ACHN (cell line): ENCODE results near the gene IDUA.
"Not testable (repeated sequence)": the region's sequence is repeated elsewhere in the genome, so short reads cannot be mapped to it uniquely, and the experiment has no call there.

Experiments used
- DNase-seq: peaks from one replicate; pipeline ENCODE4 v3.0.0-alpha.2; 2015
- in situ Hi-C: cut with HindIII; loops from 2 replicates; pipeline ENCODE4 v1.10.0; 2017; ENCODE audit warnings: low sequenced_read_pairs, low pct_ligation_motif_present, low pct_unique_long_range_greater_than_20kb

Gene IDUA

DNA sequence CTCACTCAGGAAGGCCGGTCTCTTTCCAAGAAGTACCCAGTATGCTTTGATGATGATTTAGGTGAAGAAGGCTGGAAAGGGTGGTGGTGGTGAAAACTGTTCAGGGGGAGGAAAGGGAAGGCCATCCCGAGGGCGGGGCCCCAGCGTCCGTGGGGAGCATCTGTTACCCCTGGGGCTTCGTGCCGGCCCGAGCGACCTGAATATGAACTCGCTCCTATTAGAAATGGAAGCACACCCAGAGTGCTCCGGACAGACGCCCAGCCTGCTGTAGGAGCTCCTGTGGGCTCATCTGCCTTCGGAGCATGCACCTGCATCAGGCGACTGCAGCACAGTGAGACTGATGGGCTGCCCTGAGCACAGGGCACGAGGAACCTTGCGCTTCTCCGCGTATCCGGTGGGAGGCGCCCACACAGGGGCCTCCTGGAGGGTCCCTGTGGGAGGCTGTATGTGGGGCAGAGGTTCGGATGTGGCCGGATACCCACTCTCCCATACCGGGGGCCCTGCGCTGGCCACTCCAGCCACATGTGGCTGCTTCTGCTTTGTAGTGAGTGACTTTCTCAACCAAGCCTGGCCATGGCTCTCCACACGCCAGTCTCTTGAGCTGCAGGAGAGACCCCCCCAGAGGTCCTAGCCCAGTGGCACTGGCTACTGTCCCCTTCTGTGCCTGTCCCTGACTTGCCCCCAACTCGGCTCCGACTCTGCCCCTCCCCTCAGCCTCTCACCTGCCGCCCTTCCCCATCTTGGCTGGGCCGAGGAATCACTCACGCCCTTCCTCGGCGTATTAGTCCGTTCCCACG, 61.3 kb downstream of the IDUA start:
- DNase-seq, result no peak
- in situ Hi-C loops, result no loop called here

- in situ Hi-C loops, result no loop called here
- no peak for DNase-seq
Measured at GRCh38 chr4:1048773-1049590, 62.1 kb downstream of the IDUA start.

DNA sequence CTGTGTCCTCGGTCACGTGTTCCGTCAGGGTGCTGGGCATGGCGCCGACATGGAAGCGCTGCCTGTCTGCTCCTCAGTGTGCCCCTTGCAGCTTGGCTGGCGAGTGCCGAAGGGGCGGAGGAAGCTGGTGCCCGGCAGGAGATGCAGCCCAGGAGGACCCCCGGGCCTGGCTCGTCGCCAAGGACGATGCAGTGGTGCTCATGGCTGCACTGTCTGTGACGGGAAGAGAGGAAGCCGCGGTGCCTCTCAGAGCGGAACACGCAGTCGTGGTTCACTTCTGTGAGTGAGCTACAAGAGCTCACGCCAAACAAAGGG, 62.7 kb downstream of the IDUA start:
- in situ Hi-C loops, result no loop called here
- DNase-seq, result no peak

DNA sequence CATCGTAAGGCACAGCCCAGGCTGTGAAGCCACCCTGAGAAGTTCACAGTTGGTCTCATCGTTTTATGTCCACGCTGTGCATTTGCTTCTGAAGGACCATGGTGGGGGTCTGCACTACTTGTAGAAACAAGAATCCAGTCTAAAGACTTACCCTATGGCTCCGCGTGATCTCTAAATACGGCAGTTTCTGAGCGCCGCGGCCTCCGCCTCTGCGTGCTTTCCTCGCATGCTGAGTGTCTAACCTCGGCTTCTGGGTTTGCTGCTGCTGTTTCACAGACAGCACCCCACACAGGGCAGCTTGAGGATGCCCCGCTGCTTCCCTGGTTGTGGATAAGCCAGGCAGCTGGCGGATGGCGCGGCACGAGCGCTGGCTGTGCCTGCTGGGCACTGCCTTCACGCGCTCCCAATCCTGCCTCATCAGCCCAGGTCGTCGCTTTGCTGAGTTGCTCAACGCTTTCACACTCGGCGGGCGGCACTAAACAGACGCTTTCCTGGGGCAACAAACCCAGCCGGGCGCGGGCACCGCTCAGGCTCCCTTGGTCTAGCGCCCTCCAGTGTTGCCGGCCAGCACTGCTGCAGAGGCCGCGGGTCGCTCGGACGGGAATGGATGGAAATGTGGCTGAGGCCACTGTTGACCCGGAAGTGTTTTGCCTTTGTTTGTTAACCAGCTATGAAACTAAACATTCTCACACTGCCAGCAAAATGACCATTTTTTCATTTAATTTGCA, 63.8 kb downstream of the IDUA start:
- in situ Hi-C loops, result no loop called here
- DNase-seq, result no peak

- in situ Hi-C loops, result no loop called here
- DNase-seq, result no peak
Measured at GRCh38 chr4:1051472-1051871, 64.6 kb downstream of the IDUA start.

- no peak for DNase-seq
- in situ Hi-C loops, result no loop called here
Measured at GRCh38 chr4:1052231-1052671, 65.4 kb downstream of the IDUA start.

- in situ Hi-C loops, result no loop called here
- DNase-seq, result no peak
Measured at GRCh38 chr4:1053080-1053661, 66.3 kb downstream of the IDUA start.

GRCh38 chr4:1053891-1054290, 67.0 kb downstream of the IDUA start:
- DNase-seq, in situ Hi-C loops: not testable (repeated sequence)
